Upper lobe of left lung (tissue), 6 donors: ENCODE results near the gene TPH1. TPM values are rescaled to one million over a fixed set of nuclear protein-coding genes. Genes with fewer than 3 reads are reported as not detected.

Experiments used
- ATAC-seq, 2 donors: fragments of 200-7000 bp; cut with Tn5 transposase; one replicate each; pipeline ENCODE4 v1.9.1; 2022; ENCODE audit warnings: mild to moderate bottlenecking in 2 of 2, moderate library complexity in 2 of 2; ENCODE audit not compliant: low FRiP score in 2 of 2
- DNase-seq, 2 donors: peaks; one replicate each; pipeline ENCODE4 v3.0.0-alpha.2; 2019 to 2020
- H3K27ac ChIP-seq, 4 donors: fragments of 200-600 bp; sonication (generic); one replicate each; pipeline ENCODE4 v1.5.1; 2016 to 2019
- H3K27me3 ChIP-seq, 4 donors: fragments of 200-600 bp; sonication (generic); one replicate each; pipeline ENCODE4 v1.5.1; 2017 to 2019
- H3K36me3 ChIP-seq, 4 donors: fragments of 200-600 bp; sonication (generic); one replicate each; pipeline ENCODE4 v1.5.1; 2016 to 2019
- H3K4me1 ChIP-seq, 4 donors: fragments of 200-600 bp; sonication (generic); one replicate each; pipeline ENCODE4 v1.5.1; 2018 to 2019
- H3K4me3 ChIP-seq, 4 donors: fragments of 200-600 bp; sonication (generic); one replicate each; pipeline ENCODE4 v1.5.1; 2017 to 2019; ENCODE audit warnings: mild to moderate bottlenecking in 2 of 4, moderate library complexity in 1 of 4
- H3K9me3 ChIP-seq, 4 donors: fragments of 200-600 bp; sonication (generic); one replicate each; pipeline ENCODE4 v1.5.1; 2018 to 2019
- EP300 ChIP-seq, 4 donors: sonication (generic); formaldehyde crosslinking; IDR thresholded peaks; one replicate each; pipeline ENCODE4 v1.5.1; 2017; ENCODE audit warnings: antibody characterized with exemption in 4 of 4, control low read depth in 2 of 4
- POLR2A ChIP-seq, 4 donors: fragments of 450-650 bp; IDR thresholded peaks; one replicate each; pipeline ENCODE4 v1.5.1; 2016 to 2017; ENCODE audit warnings: antibody characterized with exemption in 4 of 4, mild to moderate bottlenecking in 2 of 4
- POLR2AphosphoS5 ChIP-seq, 2 donors: sonication (generic); formaldehyde crosslinking; IDR thresholded peaks; one replicate each; pipeline ENCODE4 v1.5.1; 2017; ENCODE audit warnings: antibody characterized with exemption in 2 of 2
- WGBS, 2 donors: methylation state at CpG; one replicate each; pipeline ENCODE4 v1.1.5; 2017 to 2018; 5-methylcytosine and 5-hydroxymethylcytosine counted together
- total RNA-seq, 6 donors: library from RNA; depleted of rRNA in 4 of 6; stranded (reverse); fragments of >200 nt in 4 of 6; gene quantifications; one replicate each; pipeline versions ENCODE4 v1.1.0 to v1.2.1, GENCODE V29; 2016 to 2021
- TF ChIP-seq, protein P1 (sequence below), 6 experiments: fragments of 450-650 bp in 4 of 6; fragments of 200-600 bp in 2 of 6; sonication (generic) in 2 of 6; IDR thresholded peaks; one replicate each; pipeline ENCODE4 v1.5.1; 2016 to 2019; ENCODE audit warnings: antibody characterized with exemption in 6 of 6
- donor health status: DM: no; HTN: no; CAD: no; lungs with moderate emphysema.
- donor health status: DM: no; HTN: yes; CAD: no; lungs with severe emphysema.

The TPH1 gene
- total RNA-seq, 6 donors from 2014 or later, result 0.13 to 0.79 (median 0.40) TPM; not detected in 1

DNA sequence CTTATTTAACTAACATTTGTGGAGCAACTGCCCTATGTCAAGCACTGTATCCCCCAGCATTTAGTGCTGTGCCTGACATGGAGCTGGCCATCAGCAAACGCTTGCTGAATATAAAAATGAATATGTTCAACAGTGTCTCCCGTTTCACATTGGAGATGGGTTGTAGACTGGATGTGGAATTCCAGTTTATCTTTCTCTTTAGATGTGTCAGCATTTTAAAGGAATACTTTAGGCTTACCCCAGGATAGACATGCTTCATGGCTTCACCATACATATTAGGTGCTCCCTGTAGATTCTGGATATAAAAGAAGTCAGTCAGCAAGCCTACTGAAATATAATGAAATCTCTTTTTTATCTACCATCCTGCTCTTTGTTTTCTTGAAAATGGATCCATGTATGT lies 21.3 kb upstream of the TPH1 start:
- Histone ChIP-seq H3K27ac (no peak overlapping the region), H3K4me1 (no peaks in the 10 kb centered on the region), H3K27me3 (no peaks in the 10 kb centered on the region), H3K9me3 (no peaks in the 10 kb centered on the region), H3K36me3 (no peaks in the 10 kb centered on the region), H3K4me3 (no peak overlapping the region)
- ATAC-seq, result no peak
- WGBS, 2 donors, result 88 to 90% methylated on average over 2 of the region's 2 CpGs
- DNase-seq, result no peak
- TF ChIP-seq POLR2AphosphoS5 (IDR thresholded peaks at IDR 0.05) (no peak), EP300 (IDR thresholded peaks at IDR 0.05) (no peak), POLR2A (IDR thresholded peaks at IDR 0.05) (no peak)
- TF ChIP-seq, protein P1, sequence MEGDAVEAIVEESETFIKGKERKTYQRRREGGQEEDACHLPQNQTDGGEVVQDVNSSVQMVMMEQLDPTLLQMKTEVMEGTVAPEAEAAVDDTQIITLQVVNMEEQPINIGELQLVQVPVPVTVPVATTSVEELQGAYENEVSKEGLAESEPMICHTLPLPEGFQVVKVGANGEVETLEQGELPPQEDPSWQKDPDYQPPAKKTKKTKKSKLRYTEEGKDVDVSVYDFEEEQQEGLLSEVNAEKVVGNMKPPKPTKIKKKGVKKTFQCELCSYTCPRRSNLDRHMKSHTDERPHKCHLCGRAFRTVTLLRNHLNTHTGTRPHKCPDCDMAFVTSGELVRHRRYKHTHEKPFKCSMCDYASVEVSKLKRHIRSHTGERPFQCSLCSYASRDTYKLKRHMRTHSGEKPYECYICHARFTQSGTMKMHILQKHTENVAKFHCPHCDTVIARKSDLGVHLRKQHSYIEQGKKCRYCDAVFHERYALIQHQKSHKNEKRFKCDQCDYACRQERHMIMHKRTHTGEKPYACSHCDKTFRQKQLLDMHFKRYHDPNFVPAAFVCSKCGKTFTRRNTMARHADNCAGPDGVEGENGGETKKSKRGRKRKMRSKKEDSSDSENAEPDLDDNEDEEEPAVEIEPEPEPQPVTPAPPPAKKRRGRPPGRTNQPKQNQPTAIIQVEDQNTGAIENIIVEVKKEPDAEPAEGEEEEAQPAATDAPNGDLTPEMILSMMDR (IDR thresholded peaks at IDR 0.05), result no peak

DNA sequence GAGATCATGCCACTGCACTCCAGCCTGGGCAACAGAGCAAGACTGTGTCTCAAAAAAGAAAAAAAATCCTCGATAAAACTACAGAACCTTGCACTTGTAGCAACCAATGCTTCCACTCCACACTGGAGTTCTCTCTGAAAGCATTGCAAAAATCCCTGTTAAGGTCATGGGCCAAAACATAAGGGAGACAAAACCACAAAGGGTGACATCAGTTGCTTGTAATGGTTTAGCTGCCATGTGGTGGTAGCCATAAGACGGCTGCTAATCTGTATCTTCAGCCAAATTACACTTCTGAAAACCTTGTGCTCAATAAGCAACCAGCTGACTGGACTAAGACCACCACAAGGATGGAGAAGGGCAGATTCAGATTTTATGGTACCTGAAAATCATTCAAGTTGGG lies 20.6 kb upstream of the TPH1 start:
- no peaks in the 10 kb centered on the region for H3K36me3 ChIP-seq
- H3K4me3 ChIP-seq, result no peak overlapping the region
- 90 to 94% methylated on average over 2 of the region's 2 CpGs for WGBS, 2 donors
- no peak for DNase-seq
- no peaks in the 10 kb centered on the region for H3K4me1 ChIP-seq
- H3K27me3 ChIP-seq, result no peaks in the 10 kb centered on the region
- no peak overlapping the region for H3K27ac ChIP-seq
- no peak for ATAC-seq
- TF ChIP-seq POLR2A (IDR thresholded peaks at IDR 0.05) (no peak), EP300 (IDR thresholded peaks at IDR 0.05) (no peak), POLR2AphosphoS5 (IDR thresholded peaks at IDR 0.05) (no peak)
- TF ChIP-seq, protein P1 (IDR thresholded peaks at IDR 0.05), result no peak
- H3K9me3 ChIP-seq, result no peaks in the 10 kb centered on the region

DNA sequence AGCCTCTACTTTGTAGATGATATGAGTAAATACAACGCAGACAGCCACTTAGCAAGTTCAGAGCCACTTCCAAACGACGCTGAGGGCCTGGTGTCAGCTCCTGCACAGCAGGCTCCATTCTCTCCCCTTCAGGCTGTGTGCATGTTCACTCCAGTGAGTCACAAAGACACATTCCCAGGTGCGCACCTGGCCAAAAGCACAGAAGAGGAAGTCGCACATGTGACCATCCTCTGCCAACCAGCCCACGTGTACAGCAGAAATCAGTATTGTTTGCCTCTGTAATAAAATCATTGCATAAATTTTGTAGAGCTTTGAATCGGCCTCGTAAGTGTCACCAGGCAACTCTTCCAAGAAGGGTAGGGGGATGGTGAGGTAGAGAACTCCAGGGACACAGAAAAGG lies 19.5 kb upstream of the TPH1 start:
- no peaks in the 10 kb centered on the region for H3K36me3 ChIP-seq
- no peaks in the 10 kb centered on the region for H3K27me3 ChIP-seq
- TF ChIP-seq EP300 (IDR thresholded peaks at IDR 0.05) (no peak), POLR2A (IDR thresholded peaks at IDR 0.05) (no peak), POLR2AphosphoS5 (IDR thresholded peaks at IDR 0.05) (no peak)
- TF ChIP-seq, protein P1 (IDR thresholded peaks at IDR 0.05), result no peak
- H3K27ac ChIP-seq, result no peak overlapping the region
- no peak overlapping the region for H3K4me3 ChIP-seq
- DNase-seq (no peak), ATAC-seq (peak in 1 of 2 donors; percentile 43)
- H3K9me3 ChIP-seq, result no peaks in the 10 kb centered on the region
- no peaks in the 10 kb centered on the region for H3K4me1 ChIP-seq
- WGBS, 2 donors, result 80 to 81% methylated on average over 6 to 8 of the region's 8 CpGs

DNA sequence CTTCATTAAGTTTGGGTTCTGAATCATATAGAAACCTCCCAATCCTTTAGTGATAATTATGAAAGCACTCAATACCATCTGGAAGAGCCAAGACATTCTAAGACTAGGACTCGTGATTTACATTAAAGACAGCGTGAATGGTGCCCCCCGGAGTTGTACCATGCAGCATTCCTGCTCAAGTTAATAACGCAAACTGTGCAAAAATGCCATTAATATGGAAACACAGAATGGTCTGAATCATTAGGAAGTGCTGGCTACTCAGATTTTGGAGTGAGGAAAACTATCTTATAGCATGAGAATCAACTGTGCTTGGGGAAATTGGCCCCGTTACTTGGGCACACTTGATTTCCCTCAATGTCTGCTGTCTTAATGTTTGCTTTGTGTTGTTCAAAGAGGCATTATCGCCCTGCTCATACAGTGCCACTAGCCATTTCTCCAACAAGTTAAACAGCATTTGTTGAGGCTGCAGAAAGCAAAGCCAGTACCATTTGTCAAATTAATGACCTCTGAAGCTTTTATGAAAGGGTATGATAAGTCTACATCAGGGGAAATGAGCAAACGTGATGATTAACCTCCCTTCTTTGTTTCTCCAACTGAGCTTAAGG lies 18.5 kb upstream of the TPH1 start:
- DNase-seq (no peak), ATAC-seq (no peak)
- TF ChIP-seq POLR2A (IDR thresholded peaks at IDR 0.05) (no peak), POLR2AphosphoS5 (IDR thresholded peaks at IDR 0.05) (no peak), EP300 (IDR thresholded peaks at IDR 0.05) (no peak)
- TF ChIP-seq, protein P1 (IDR thresholded peaks at IDR 0.05), result no peak
- no peak overlapping the region for H3K4me3 ChIP-seq
- no peaks in the 10 kb centered on the region for H3K36me3 ChIP-seq
- no peak overlapping the region for H3K27ac ChIP-seq
- WGBS, 2 donors, result 83 to 84% methylated on average over 7 of the region's 7 CpGs
- no peaks in the 10 kb centered on the region for H3K4me1 ChIP-seq
- no peaks in the 10 kb centered on the region for H3K9me3 ChIP-seq
- H3K27me3 ChIP-seq, result no peaks in the 10 kb centered on the region

DNA sequence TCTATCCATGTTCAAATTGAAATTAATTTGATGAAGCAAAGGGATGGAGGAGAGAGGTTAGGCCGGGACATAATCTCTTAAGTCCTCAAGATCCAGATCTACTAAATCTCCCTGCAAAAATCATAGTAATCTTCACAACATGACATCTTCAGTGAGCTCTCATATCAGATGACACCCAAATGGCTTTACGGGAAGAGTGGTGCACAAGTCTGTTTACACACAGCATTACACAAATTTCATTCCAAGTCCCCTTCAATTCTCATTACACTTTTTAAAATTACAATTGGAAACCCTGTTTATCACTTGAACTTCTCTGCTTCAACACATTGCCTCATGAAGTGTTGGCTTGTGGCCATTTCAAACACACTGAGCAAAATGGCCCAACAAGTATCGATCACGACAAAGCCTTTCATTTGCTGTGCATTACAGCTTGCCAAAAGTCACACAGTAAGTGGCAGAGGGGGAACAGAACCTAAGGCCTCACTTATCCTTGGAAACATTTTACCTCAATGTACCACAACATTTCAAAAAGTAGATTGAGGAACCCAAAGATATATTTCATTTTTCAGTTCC lies 17.9 kb upstream of the TPH1 start:
- TF ChIP-seq EP300 (IDR thresholded peaks at IDR 0.05) (no peak), POLR2A (IDR thresholded peaks at IDR 0.05) (no peak), POLR2AphosphoS5 (IDR thresholded peaks at IDR 0.05) (no peak)
- TF ChIP-seq, protein P1 (IDR thresholded peaks at IDR 0.05), result no peak

More for the DNA sequence above, 17.9 kb upstream of the TPH1 start:
- Histone ChIP-seq H3K27me3 (no peaks in the 10 kb centered on the region), H3K36me3 (no peaks in the 10 kb centered on the region), H3K9me3 (no peaks in the 10 kb centered on the region), H3K4me1 (no peaks in the 10 kb centered on the region), H3K27ac (no peak overlapping the region), H3K4me3 (no peak overlapping the region)
- DNase-seq (no peak), ATAC-seq (no peak)
- WGBS, 2 donors, result 68 to 71% methylated on average over 4 of the region's 4 CpGs
